DND-41 (cell line): ENCODE results near the gene OPCML.

ENCODE experiments used
- CTCF ChIP-seq: IDR thresholded peaks from 2 replicates; pipeline ENCODE4 v1.5.1; 2012; ENCODE audit warnings: borderline replicate concordance, low read length, moderate library complexity, mild to moderate bottlenecking; ENCODE audit not compliant: poor library complexity, severe bottlenecking; ENCODE audit errors: extremely low read depth
- EZH2 ChIP-seq: IDR thresholded peaks from 3 replicates; pipeline ENCODE4 v1.6.1; 2012; ENCODE audit warnings: borderline replicate concordance, low read depth, mild to moderate bottlenecking, moderate library complexity, low read length, inconsistent platforms; ENCODE audit not compliant: severe bottlenecking

GRCh38 chr11:132981131-132981956 is 551.0 kb downstream of the OPCML start:
- TF ChIP-seq CTCF (no peak), EZH2 (no peak)
